GM12801 (cell line): ENCODE measurements around the gene RFFL.

Source experiments
- CTCF ChIP-seq: IDR thresholded peaks from one replicate; pipeline ENCODE4 v1.5.1; 2011; ENCODE audit warnings: control low read depth; ENCODE audit not compliant: insufficient read length; ENCODE audit errors: extremely low read depth

Gene RFFL

GRCh38 chr17:35086164-35086563, 22.7 kb upstream of the RFFL start:
- TF ChIP-seq CTCF, result no peak

GRCh38 chr17:35084987-35085386, 21.5 kb upstream of the RFFL start:
- no peak for TF ChIP-seq CTCF

GRCh38 chr17:35083071-35083470, 19.6 kb upstream of the RFFL start:
- no peak for TF ChIP-seq CTCF

GRCh38 chr17:35082073-35082657, 18.7 kb upstream of the RFFL start:
- no peak for TF ChIP-seq CTCF

- TF ChIP-seq CTCF, result no peak
These were observed 18.1 kb upstream of the RFFL start for GRCh38 chr17:35081638-35082037.

GRCh38 chr17:35080536-35080935, 17.0 kb upstream of the RFFL start:
- TF ChIP-seq CTCF, result no peak

GRCh38 chr17:35079547-35080423, 16.3 kb upstream of the RFFL start:
- no peak for TF ChIP-seq CTCF
